Measurements from ENCODE around the gene PRIMA1.

Gene PRIMA1

GRCh38 chr14:93743270-93744060, 44.8 kb downstream of the PRIMA1 start:
- TF ChIP-seq, protein P1, sequence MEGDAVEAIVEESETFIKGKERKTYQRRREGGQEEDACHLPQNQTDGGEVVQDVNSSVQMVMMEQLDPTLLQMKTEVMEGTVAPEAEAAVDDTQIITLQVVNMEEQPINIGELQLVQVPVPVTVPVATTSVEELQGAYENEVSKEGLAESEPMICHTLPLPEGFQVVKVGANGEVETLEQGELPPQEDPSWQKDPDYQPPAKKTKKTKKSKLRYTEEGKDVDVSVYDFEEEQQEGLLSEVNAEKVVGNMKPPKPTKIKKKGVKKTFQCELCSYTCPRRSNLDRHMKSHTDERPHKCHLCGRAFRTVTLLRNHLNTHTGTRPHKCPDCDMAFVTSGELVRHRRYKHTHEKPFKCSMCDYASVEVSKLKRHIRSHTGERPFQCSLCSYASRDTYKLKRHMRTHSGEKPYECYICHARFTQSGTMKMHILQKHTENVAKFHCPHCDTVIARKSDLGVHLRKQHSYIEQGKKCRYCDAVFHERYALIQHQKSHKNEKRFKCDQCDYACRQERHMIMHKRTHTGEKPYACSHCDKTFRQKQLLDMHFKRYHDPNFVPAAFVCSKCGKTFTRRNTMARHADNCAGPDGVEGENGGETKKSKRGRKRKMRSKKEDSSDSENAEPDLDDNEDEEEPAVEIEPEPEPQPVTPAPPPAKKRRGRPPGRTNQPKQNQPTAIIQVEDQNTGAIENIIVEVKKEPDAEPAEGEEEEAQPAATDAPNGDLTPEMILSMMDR (IDR thresholded peaks at IDR 0.05; ENCODE audit: low read depth, low read length): no peak
- in situ Hi-C loops (cut with HindIII; ENCODE audit: low sequenced_read_pairs): no loop called here
- no peak overlapping the region for H3K4me3 ChIP-seq (ENCODE audit: low read depth, low read length)
- no peak for DNase-seq (ENCODE audit: low read depth, low spot score)

- TF ChIP-seq, protein P1 (IDR thresholded peaks at IDR 0.05; ENCODE audit: low read depth, low read length): no peak
- H3K4me3 ChIP-seq (ENCODE audit: low read depth, low read length): no peak overlapping the region
- no peak for DNase-seq (ENCODE audit: low read depth, low spot score)
- in situ Hi-C loops (cut with HindIII; ENCODE audit: low sequenced_read_pairs): no loop called here
Observed at GRCh38 chr14:93742761-93743160, 45.5 kb downstream of the PRIMA1 start.

- TF ChIP-seq, protein P1 (IDR thresholded peaks at IDR 0.05; ENCODE audit: low read depth, low read length): no peak
- in situ Hi-C loops (cut with HindIII; ENCODE audit: low sequenced_read_pairs): no loop called here
- no peak for DNase-seq (ENCODE audit: low read depth, low spot score)
- no peak overlapping the region for H3K4me3 ChIP-seq (ENCODE audit: low read depth, low read length)
Observed at GRCh38 chr14:93741556-93742230, 46.6 kb downstream of the PRIMA1 start.

GRCh38 chr14:93737634-93738033, 50.7 kb downstream of the PRIMA1 start:
- in situ Hi-C loops (cut with HindIII; ENCODE audit: low sequenced_read_pairs): no loop called here
- TF ChIP-seq, protein P1 (IDR thresholded peaks at IDR 0.05; ENCODE audit: low read depth, low read length): no peak
- DNase-seq (ENCODE audit: low read depth, low spot score): no peak
- H3K4me3 ChIP-seq (ENCODE audit: low read depth, low read length): no peak overlapping the region

- no peak for DNase-seq (ENCODE audit: low read depth, low spot score)
- TF ChIP-seq, protein P1 (IDR thresholded peaks at IDR 0.05; ENCODE audit: low read depth, low read length): no peak
- in situ Hi-C loops (cut with HindIII; ENCODE audit: low sequenced_read_pairs): no loop called here
- H3K4me3 ChIP-seq (ENCODE audit: low read depth, low read length): no peak overlapping the region
Observed at GRCh38 chr14:93736378-93737014, 51.8 kb downstream of the PRIMA1 start.

- in situ Hi-C loops (cut with HindIII; ENCODE audit: low sequenced_read_pairs): no loop called here
- DNase-seq (ENCODE audit: low read depth, low spot score): no peak
- TF ChIP-seq, protein P1 (IDR thresholded peaks at IDR 0.05; ENCODE audit: low read depth, low read length): no peak
- no peak overlapping the region for H3K4me3 ChIP-seq (ENCODE audit: low read depth, low read length)
Observed at GRCh38 chr14:93735206-93735605, 53.1 kb downstream of the PRIMA1 start.
